GM12878 (cell line): Measurements from ENCODE around the gene CCSER1. TPM values are rescaled to one million over a fixed set of nuclear protein-coding genes. Genes with fewer than 3 reads are reported as not detected.
"Not testable (repeated sequence)": the region's sequence is repeated elsewhere in the genome, so short reads cannot be mapped to it uniquely, and the experiment has no call there.

Experiments used
- ATAC-seq: fragments of 200-7000 bp; cut with Tn5 transposase; 3 replicates; pipeline ENCODE4 v1.9.1; 2020; ENCODE audit warnings: mild to moderate bottlenecking, moderate library complexity
- BruUV-seq: library from RNA; stranded (reverse); fragments of 400-500 nt; replicated peaks from 2 replicates; lab custom pipeline; 2021; lab: Mats Ljungman, UMichigan
- CTCF ChIA-PET: fragments of 300-600 bp; sonication (Branson Sonifier 250); formaldehyde crosslinking; extraction: SDS; loops from one replicate; lab custom pipeline; 2021; ENCODE audit warnings: inconsistent platforms; lab: Yijun Ruan, JAX
- POLR2A ChIA-PET: fragments of 350-600 bp; formaldehyde crosslinking; extraction: SDS; loops from one replicate; lab custom pipeline; 2021; ENCODE audit warnings: inconsistent platforms; lab: Charles Lee
- RAD21 ChIA-PET: fragments of 300-600 bp; sonication (Branson Sonifier 250); formaldehyde crosslinking; loops from one replicate; lab custom pipeline; 2023; ENCODE audit warnings: antibody characterized with exemption; ENCODE audit not compliant: unreplicated experiment; lab: Charles Lee
- SMC1A ChIA-PET: fragments of 300-600 bp; sonication (Branson Sonifier 250); formaldehyde crosslinking; loops from one replicate; lab custom pipeline; 2023; ENCODE audit not compliant: unreplicated experiment, uncharacterized antibody; lab: Charles Lee
- DNase-seq: peaks from one replicate; pipeline ENCODE4 v3.0.0-alpha.2; 2011; ENCODE audit warnings: low read depth, low spot score
- FAIRE-seq: peaks from 3 replicates; lab custom pipeline; 2011; peaks lifted over from hg19 to GRCh38; lab: Jason Lieb, UNC
- H2AFZ ChIP-seq: 2 replicates; pipeline ENCODE4 v1.6.0; 2011; ENCODE audit warnings: low read depth, low read length, control low read depth; ENCODE audit not compliant: control insufficient read depth
- H3K27ac ChIP-seq: 2 replicates; pipeline ENCODE4 v1.5.1; 2011; ENCODE audit warnings: control low read depth; ENCODE audit not compliant: control insufficient read depth, insufficient read depth
- H3K27me3 ChIP-seq, 2 experiments: replicated peaks in 1 of 2; 2 replicates each; pipeline versions ENCODE4 v1.6.0 to v1.6.1; 2011; ENCODE audit warnings: low read length in 1 of 2; ENCODE audit not compliant: control insufficient read depth in 2 of 2, insufficient read depth in 2 of 2
- H3K36me3 ChIP-seq, 2 experiments: 2 replicates each; pipeline ENCODE4 v1.5.1; 2011; ENCODE audit warnings: low read length in 1 of 2; ENCODE audit not compliant: control insufficient read depth in 2 of 2, insufficient read depth in 2 of 2
- H3K4me1 ChIP-seq: 2 replicates; pipeline ENCODE4 v1.6.1; 2011; ENCODE audit warnings: mild to moderate bottlenecking, low read length, moderate library complexity, mixed read lengths; ENCODE audit not compliant: control insufficient read depth, insufficient read depth
- H3K4me2 ChIP-seq: 2 replicates; pipeline ENCODE4 v1.6.0; 2011; ENCODE audit warnings: control low read depth; ENCODE audit not compliant: control insufficient read depth, insufficient read depth
- H3K4me3 ChIP-seq: fragments of 200-600 bp; sonication (generic); 2 replicates; pipeline ENCODE4 v1.5.1; 2016
- H3K79me2 ChIP-seq: 2 replicates; pipeline ENCODE4 v1.6.0; 2011; ENCODE audit warnings: low read length; ENCODE audit not compliant: control insufficient read depth, insufficient read depth
- H3K9ac ChIP-seq: 2 replicates; pipeline ENCODE4 v1.8.0; 2011; ENCODE audit warnings: low read length, control low read depth, mixed read lengths; ENCODE audit not compliant: control insufficient read depth, insufficient read depth
- H3K9me3 ChIP-seq: replicated peaks from 3 replicates; pipeline ENCODE4 v1.5.1; 2011; ENCODE audit warnings: mild to moderate bottlenecking, low read length; ENCODE audit not compliant: control insufficient read depth, insufficient read depth
- H4K20me1 ChIP-seq: 2 replicates; pipeline ENCODE4 v1.6.0; 2011; ENCODE audit not compliant: control insufficient read depth, insufficient read depth
- BCL3 ChIP-seq: IDR thresholded peaks from 2 replicates; pipeline ENCODE4 v1.6.1; 2011; ENCODE audit warnings: borderline replicate concordance, low read depth, mild to moderate bottlenecking, moderate library complexity, low read length; ENCODE audit not compliant: insufficient read depth, poor library complexity, severe bottlenecking
- IRF4 ChIP-seq: IDR thresholded peaks from 2 replicates; pipeline ENCODE4 v1.6.1; 2011; ENCODE audit warnings: low read depth, low read length
- NR2C1 ChIP-seq: fragments of 450-650 bp; IDR thresholded peaks from 2 replicates; pipeline ENCODE4 v1.6.1; 2017; ENCODE audit warnings: antibody characterized with exemption, mild to moderate bottlenecking, moderate library complexity
- POLR2AphosphoS5 ChIP-seq: IDR thresholded peaks from 2 replicates; pipeline ENCODE4 v1.6.1; 2011; ENCODE audit warnings: mild to moderate bottlenecking, low read length, inconsistent platforms
- ZNF207 ChIP-seq: fragments of 450-650 bp; IDR thresholded peaks from 2 replicates; pipeline ENCODE4 v1.6.1; 2014; ENCODE audit warnings: antibody characterized with exemption, mild to moderate bottlenecking, borderline replicate concordance
- ZNF687 ChIP-seq: fragments of 450-650 bp; IDR thresholded peaks from 2 replicates; pipeline ENCODE4 v1.6.1; 2017; ENCODE audit warnings: mild to moderate bottlenecking, moderate library complexity
- WGBS: methylation state at CpG from one replicate; pipeline ENCODE4 v1.1.6; 2016; ENCODE audit warnings: low lambda C conversion rate; ENCODE audit not compliant: insufficient replicate concordance, insufficient coverage; ENCODE audit errors: missing lambda C conversion rate; 5-methylcytosine and 5-hydroxymethylcytosine counted together
- in situ Hi-C: fragments of 300-500 bp; cut with MboI; formaldehyde crosslinking; loops from 9 replicates; pipeline ENCODE4 v1.14.3; 2018; ENCODE audit warnings: mixed read lengths
- intact Hi-C: fragments of 100-400 bp; cut with micrococcal nuclease; formaldehyde crosslinking; loops from one replicate; pipeline ENCODE4 v1.14.2; 2022; ENCODE audit not compliant: unreplicated experiment
- polyA plus RNA-seq, 11 experiments: library from polyadenylated mRNA; depleted of rRNA in 4 of 11; unstranded in 6 of 11; stranded (reverse) in 5 of 11; fragments of >200 nt; fragmentation: Nextera tagmentation in 4 of 11; fragmentation: Illumina TruSeq in 1 of 11; extraction: Ambion mirVana in 4 of 11; extraction: Trizol in 1 of 11; gene quantifications; 1 replicate in 1 of 11; 2 replicates in 10 of 11; pipeline versions ENCODE4 v1.2.1 to v1.2.3, GENCODE V29; 2011 to 2016; ENCODE audit warnings: inconsistent platforms in 2 of 11, missing spikeins in 2 of 11, low read depth in 1 of 11
- total RNA-seq, 4 experiments: library from RNA; depleted of rRNA in 3 of 4; stranded (reverse); fragments of >200 nt in 3 of 4; fragmentation: Illumina TruSeq in 1 of 4; extraction: Trizol in 1 of 4; gene quantifications; 2 replicates each; pipeline versions ENCODE4 v1.2.1 to v1.2.3, GENCODE V29; 2013 to 2021

The CCSER1 gene
- total and polyA plus RNA-seq, 10 of the 15 experiments (the other 5 are each of a cell fraction or from before 2014, with no cell fraction given), result 0.22 to 2.7 (median 1.0) TPM

GRCh38 chr4:90889171-90889570, 762.0 kb downstream of the CCSER1 start (continued):
- TF ChIP-seq BCL3 (no peak), POLR2AphosphoS5 (no peak), NR2C1 (no peak), IRF4 (no peak), ZNF207 (no peak), ZNF687 (no peak)

GRCh38 chr4:90903413-90903812, 776.2 kb downstream of the CCSER1 start:
- H3K36me3 ChIP-seq, BruUV-seq, POLR2A ChIA-PET, H3K27me3 ChIP-seq, ATAC-seq, H3K9me3 ChIP-seq, intact Hi-C loops, H3K79me2 ChIP-seq, in situ Hi-C loops, H3K27ac ChIP-seq, DNase-seq, RAD21 ChIA-PET, FAIRE-seq, H3K4me3 ChIP-seq, H3K4me2 ChIP-seq, SMC1A ChIA-PET, H3K4me1 ChIP-seq, CTCF ChIA-PET, H4K20me1 ChIP-seq, H3K9ac ChIP-seq, H2AFZ ChIP-seq: not testable (repeated sequence)
- 0% methylated on average over 1 of the region's 1 CpG for WGBS
